ENCODE measurements around the gene FEZ2.

GRCh38 chr2:36572719-36573059 lies 25.3 kb downstream of the FEZ2 start:
- TF ChIP-seq, protein P1, sequence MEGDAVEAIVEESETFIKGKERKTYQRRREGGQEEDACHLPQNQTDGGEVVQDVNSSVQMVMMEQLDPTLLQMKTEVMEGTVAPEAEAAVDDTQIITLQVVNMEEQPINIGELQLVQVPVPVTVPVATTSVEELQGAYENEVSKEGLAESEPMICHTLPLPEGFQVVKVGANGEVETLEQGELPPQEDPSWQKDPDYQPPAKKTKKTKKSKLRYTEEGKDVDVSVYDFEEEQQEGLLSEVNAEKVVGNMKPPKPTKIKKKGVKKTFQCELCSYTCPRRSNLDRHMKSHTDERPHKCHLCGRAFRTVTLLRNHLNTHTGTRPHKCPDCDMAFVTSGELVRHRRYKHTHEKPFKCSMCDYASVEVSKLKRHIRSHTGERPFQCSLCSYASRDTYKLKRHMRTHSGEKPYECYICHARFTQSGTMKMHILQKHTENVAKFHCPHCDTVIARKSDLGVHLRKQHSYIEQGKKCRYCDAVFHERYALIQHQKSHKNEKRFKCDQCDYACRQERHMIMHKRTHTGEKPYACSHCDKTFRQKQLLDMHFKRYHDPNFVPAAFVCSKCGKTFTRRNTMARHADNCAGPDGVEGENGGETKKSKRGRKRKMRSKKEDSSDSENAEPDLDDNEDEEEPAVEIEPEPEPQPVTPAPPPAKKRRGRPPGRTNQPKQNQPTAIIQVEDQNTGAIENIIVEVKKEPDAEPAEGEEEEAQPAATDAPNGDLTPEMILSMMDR (IDR thresholded peaks at IDR 0.05) = no peak
- TF ChIP-seq POLR2A (IDR thresholded peaks at IDR 0.05) = no peak

Data from testis (tissue), 2 donors.